Measurements from ENCODE around the gene HSPBP1.
A peak's percentile ranks its signal among the peaks of the same experiment; 100 is the strongest.

The HSPBP1 gene

DNA sequence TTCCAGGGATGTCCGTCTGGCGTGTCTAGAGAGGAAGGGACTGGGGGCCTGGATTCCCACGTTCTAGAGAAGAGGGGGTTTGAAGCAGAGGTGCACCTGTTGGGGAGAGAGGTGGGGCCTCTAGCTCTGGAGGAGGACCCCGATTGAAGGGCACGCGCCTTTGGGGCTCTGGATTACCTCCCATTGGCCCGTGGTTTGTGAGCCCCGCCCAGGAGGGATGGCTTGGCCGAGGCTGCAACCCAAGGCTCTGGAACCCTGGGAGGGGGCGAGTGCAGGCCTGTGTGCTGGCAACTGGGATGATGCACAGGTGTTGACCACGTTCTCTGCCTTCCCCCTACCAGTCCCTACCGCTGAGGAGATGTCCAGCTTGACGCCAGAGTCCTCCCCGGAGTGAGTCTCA lies 25.1 kb upstream of the HSPBP1 start:
- DNase-seq (ENCODE audit: low read depth in 2 of 2) = no peak

DNA sequence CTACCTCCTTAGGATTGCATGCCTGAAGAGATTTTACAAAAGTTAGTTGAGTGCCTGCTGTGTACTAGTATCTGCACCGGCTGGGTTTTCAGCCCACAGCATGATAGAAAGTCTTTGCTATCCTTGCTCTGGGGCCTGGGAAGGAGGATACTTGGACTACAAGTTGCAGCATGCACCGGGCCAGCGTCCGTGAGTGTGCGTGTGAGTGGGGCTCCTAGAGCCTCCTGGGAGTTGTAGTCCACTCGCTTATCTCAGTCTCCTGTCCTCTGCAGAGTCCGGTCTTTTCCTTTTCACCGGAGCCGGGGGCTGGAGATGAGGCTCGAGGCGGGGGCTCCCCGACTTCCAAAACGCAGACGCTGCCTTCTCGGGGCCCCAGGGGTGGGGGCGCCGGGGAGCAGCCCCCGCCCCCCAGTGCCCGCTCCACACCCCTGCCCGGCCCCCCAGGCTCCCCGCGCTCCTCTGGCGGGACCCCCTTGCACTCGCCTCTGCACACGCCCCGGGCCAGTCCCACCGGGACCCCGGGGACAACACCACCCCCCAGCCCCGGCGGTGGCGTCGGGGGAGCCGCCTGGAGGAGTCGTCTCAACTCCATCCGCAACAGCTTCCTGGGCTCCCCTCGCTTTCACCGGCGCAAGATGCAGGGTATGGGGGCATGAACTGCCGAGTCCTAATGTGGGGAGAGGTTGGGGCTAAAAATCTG lies 24.5 kb upstream of the HSPBP1 start:
- no peak for DNase-seq (ENCODE audit: low read depth in 2 of 2)

DNA sequence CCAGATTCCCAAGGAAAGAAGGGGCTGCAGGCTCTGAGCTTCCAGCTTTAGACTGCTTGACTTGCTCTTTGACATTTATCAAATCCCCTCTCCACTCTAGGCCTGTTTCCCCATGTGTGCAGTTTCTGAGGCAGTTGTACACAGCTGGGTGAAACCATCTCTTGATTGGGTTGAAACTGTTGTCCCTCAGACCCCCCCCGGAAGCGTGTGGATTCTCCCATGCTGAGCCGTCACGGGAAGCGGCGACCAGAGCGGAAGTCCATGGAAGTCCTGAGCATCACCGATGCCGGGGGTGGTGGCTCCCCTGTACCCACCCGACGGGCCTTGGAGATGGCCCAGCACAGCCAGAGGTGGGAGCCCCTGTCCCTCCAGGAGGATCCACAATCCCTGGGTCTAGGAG lies 23.6 kb upstream of the HSPBP1 start:
- no peak for DNase-seq (ENCODE audit: low read depth in 2 of 2)

DNA sequence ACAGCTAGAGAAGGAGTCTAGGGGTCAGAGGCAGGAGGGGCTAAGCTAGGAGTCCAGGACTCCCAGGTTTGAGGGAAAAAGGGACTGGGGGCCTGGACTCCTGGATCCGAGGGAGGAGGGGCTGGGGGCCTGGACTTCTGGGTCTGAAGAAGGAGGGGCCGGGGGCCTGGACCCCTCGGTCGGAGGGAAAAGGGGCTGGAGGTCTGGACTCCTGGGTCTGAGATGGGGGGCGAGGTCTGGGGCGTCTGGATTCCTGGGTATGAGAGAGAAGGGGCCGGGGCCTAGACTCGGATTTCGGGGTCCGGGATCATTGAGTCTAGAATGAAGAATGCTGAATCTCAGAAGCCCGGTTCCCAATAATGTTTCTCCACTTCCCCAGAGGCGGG lies 22.4 kb upstream of the HSPBP1 start:
- no peak for DNase-seq (ENCODE audit: low read depth in 2 of 2)

- DNase-seq (ENCODE audit: low read depth in 2 of 2) = peak; percentile 43 to 44
These were observed 21.8 kb upstream of the HSPBP1 start for GRCh38 chr19:55301459-55302317.

GRCh38 chr19:55300886-55301458 lies 21.1 kb upstream of the HSPBP1 start:
- DNase-seq (ENCODE audit: low read depth in 2 of 2) = no peak

DNA sequence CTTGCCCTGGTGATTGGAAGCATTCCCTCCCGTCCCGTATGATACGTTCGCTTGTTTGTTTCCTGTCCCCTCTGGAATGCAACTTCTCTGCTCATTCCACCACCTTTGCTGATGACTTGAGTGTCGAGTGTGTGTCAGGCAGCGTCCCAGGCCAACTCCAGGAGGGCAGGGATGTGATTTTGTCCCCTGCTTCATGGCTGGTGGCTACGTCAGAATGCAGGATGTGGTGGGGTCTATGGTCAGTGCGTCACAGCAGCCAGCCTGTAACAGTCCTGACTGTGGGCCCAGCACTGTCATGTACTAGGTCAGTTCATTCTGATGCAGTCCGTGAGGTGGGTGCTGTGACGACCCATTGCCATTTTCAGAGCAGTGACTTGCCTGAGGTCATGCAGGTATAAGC lies 20.1 kb upstream of the HSPBP1 start:
- DNase-seq (ENCODE audit: low read depth in 2 of 2) = no peak

DNA sequence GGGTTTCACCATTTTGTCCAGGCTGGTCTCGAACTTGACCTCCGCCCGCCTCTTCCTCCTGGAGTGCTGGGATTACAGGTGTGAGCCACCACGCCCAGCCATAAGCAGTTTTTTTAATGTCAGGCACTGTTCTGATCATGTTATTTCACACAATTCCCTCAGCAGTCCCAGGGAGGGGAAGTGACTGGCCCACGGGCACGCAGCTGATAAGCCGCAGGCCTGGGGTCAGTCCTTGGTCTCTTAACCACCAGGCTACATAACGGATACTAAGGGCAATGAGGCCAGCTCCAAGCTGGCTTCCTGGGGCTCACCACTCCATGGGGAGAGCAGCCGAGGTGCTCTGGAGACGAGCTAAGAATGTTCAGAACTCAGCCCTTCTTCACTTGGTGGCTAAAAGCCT lies 17.4 kb upstream of the HSPBP1 start:
- no peak for DNase-seq (ENCODE audit: low read depth in 2 of 2)

GRCh38 chr19:55289117-55289796 lies 9.3 kb upstream of the HSPBP1 start:
- no peak for DNase-seq (ENCODE audit: low read depth in 2 of 2)

DNA sequence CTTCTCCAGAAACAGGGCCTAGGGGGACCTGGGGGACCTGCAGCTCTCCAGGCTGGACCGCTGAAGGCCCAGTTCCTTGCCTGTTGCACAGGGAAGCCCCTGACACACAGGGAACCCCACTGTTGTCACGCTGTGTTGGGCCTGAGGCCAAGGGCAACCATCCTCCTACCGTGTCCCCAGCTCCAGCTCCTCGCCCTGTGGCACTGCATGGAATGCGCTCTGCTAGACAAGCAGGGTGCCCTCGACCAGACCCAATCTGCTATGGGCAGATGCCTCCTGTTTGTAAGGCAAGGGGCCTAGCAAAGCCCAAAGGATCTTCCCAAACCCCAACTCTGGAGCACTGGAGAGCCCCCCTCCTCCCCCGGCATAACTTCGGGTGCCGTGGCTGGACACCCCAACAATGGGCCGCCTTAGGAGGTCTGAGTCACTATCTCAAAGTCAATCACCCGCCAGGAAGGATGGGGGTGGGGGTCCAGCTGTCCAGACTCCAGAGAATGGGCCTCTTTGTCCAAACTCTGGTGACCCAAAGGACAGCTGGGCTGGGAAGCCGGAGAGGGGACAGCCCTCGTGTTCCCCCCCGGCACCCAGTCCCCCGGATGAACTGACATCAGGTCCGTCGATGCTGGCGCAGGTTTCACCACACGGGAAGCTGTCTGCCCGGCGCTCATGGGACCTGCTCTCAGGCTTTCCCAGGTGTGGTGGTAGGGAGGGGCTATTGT lies 7.6 kb upstream of the HSPBP1 start:
- no peak for DNase-seq (ENCODE audit: low read depth in 2 of 2)

- DNase-seq (ENCODE audit: low read depth in 2 of 2) = no peak
These were observed 5.5 kb upstream of the HSPBP1 start for GRCh38 chr19:55285229-55285890.

DNA sequence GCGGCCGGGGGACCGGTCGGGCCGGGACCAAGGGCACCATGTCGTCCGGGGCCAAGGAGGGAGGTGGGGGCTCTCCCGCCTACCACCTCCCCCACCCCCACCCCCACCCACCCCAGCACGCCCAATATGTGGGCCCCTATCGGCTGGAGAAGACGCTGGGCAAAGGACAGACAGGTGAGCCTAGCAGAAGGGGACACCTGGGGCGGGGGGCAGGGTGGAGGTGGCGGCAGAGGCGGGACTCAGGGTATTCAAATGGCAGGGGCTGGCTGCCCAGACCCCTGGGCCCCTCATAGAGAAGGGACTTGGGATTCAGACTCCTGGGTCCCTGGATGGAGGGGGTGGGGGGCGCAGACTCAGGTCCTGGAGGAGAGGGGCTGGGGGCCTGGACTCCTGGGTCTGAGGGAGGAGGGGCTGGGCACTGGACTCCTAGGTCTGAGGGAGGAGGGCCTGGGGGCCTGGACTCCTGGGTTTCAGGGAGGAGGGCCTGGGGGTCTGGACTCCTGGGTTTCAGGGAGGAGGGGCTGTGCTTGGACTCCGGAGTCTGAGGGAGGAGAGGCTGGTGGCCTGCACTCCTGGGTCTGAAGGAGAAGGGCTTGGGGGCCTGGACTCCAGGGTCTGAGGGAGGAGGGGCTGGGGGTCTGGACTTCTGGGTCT lies 4.6 kb upstream of the HSPBP1 start:
- DNase-seq (ENCODE audit: low read depth in 2 of 2) = no peak

- peak; percentile 58 to 68 for DNase-seq (ENCODE audit: low read depth in 2 of 2)
These were observed 3.9 kb upstream of the HSPBP1 start, which contains the start of gene BRSK1 for GRCh38 chr19:55283548-55284377. Gene BRSK1 (plus strand): TSS chr19:55283997. CDS start chr19:55284443, 446 bp downstream.

GRCh38 chr19:55279340-55279739 lies 570 bp downstream of the HSPBP1 start:
- DNase-seq (ENCODE audit: low read depth in 2 of 2) = no peak

- no peak for DNase-seq (ENCODE audit: low read depth in 2 of 2)
These were observed 1.3 kb downstream of the HSPBP1 start for GRCh38 chr19:55278391-55279135.

- no peak for DNase-seq (ENCODE audit: low read depth in 2 of 2)
These were observed 2.4 kb downstream of the HSPBP1 start for GRCh38 chr19:55277494-55277893.

GRCh38 chr19:55276720-55277430 lies 3.0 kb downstream of the HSPBP1 start:
- DNase-seq (ENCODE audit: low read depth in 2 of 2) = no peak

Measured in fibroblast of skin of left quadriceps (primary cell).